Peyer's patch (tissue), 4 donors: ENCODE measurements around the gene MUC5AC. TPM values are rescaled to one million over a fixed set of nuclear protein-coding genes. Genes with fewer than 3 reads are reported as not detected.

ENCODE experiments used
- DNase-seq, 3 donors: peaks; one replicate each; pipeline ENCODE4 v3.0.0-alpha.2; 2017 to 2019
- H3K27ac ChIP-seq, 4 donors: fragments of 200-600 bp; sonication (generic); one replicate each; pipeline ENCODE4 v1.5.1; 2016 to 2019
- H3K27me3 ChIP-seq, 2 donors: fragments of 200-600 bp; sonication (generic); one replicate each; pipeline ENCODE4 v1.5.1; 2019
- H3K36me3 ChIP-seq, 3 donors: fragments of 200-600 bp; sonication (generic); one replicate each; pipeline ENCODE4 v1.5.1; 2016 to 2019
- H3K4me1 ChIP-seq, 4 donors: fragments of 200-600 bp; sonication (generic); one replicate each; pipeline ENCODE4 v1.5.1; 2016 to 2019
- H3K4me3 ChIP-seq, 4 donors: fragments of 200-600 bp; sonication (generic); 1 replicate in 3 of 4; 2 replicates in 1 of 4; pipeline ENCODE4 v1.5.1; 2016 to 2019; ENCODE audit warnings: mild to moderate bottlenecking in 1 of 4
- H3K9me3 ChIP-seq, 4 donors: fragments of 200-600 bp; sonication (generic); one replicate each; pipeline ENCODE4 v1.5.1; 2016 to 2019; ENCODE audit warnings: mild to moderate bottlenecking in 1 of 4
- POLR2A ChIP-seq, 2 donors: fragments of 450-650 bp; IDR thresholded peaks; one replicate each; pipeline ENCODE4 v1.5.1; 2017; ENCODE audit warnings: antibody characterized with exemption in 2 of 2, mild to moderate bottlenecking in 2 of 2, moderate library complexity in 2 of 2
- total RNA-seq, 4 donors: library from RNA; depleted of rRNA; stranded (reverse); fragments of >200 nt; gene quantifications; one replicate each; pipeline ENCODE4 v1.1.0, GENCODE V29; 2016
- TF ChIP-seq, protein P1 (sequence below), 6 experiments: fragments of 450-650 bp in 4 of 6; fragments of 200-600 bp in 2 of 6; sonication (generic) in 1 of 6; IDR thresholded peaks; one replicate each; pipeline ENCODE4 v1.5.1; 2017 to 2019; ENCODE audit warnings: antibody characterized with exemption in 6 of 6, mild to moderate bottlenecking in 3 of 6, moderate library complexity in 1 of 6

The MUC5AC gene
- total RNA-seq, 4 donors from 2014 or later = not detected

DNA sequence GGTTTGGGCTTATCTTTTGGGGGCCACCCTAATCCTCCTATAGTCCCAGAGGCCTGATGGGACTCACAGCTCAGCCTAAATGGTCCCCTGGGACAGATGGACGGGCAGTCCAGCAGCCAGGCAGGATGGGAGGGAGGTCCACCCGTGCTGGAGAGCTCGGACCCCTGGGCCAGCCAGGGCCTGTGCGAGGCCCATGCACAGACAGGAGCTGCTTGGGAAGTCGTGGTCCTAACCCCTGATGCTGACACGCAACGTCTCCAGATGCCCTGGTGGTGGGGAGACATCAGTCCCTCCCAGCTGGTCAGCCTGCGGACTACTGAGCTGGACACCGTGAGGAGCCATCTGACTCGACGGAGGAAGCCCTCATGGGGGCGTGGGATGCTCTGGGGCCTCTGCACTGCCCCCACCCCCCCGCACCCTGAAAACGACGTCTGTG is 31.2 kb upstream of the MUC5AC start:
- no peak for DNase-seq
- Histone ChIP-seq H3K27ac (no peak overlapping the region), H3K36me3 (no peaks in the 10 kb centered on the region), H3K4me3 (no peak overlapping the region), H3K27me3 (no peaks in the 10 kb centered on the region), H3K9me3 (no peaks in the 10 kb centered on the region), H3K4me1 (no peaks in the 10 kb centered on the region)
- no peak for TF ChIP-seq POLR2A (IDR thresholded peaks at IDR 0.05)
- TF ChIP-seq, protein P1, sequence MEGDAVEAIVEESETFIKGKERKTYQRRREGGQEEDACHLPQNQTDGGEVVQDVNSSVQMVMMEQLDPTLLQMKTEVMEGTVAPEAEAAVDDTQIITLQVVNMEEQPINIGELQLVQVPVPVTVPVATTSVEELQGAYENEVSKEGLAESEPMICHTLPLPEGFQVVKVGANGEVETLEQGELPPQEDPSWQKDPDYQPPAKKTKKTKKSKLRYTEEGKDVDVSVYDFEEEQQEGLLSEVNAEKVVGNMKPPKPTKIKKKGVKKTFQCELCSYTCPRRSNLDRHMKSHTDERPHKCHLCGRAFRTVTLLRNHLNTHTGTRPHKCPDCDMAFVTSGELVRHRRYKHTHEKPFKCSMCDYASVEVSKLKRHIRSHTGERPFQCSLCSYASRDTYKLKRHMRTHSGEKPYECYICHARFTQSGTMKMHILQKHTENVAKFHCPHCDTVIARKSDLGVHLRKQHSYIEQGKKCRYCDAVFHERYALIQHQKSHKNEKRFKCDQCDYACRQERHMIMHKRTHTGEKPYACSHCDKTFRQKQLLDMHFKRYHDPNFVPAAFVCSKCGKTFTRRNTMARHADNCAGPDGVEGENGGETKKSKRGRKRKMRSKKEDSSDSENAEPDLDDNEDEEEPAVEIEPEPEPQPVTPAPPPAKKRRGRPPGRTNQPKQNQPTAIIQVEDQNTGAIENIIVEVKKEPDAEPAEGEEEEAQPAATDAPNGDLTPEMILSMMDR (IDR thresholded peaks at IDR 0.05) = no peak

- TF ChIP-seq POLR2A (IDR thresholded peaks at IDR 0.05) = no peak
- TF ChIP-seq, protein P1 (IDR thresholded peaks at IDR 0.05) = no peak
- peak in 1 of 3 donors; percentile 43 for DNase-seq
- Histone ChIP-seq H3K27ac (no peak overlapping the region), H3K4me3 (no peak overlapping the region), H3K36me3 (no peaks in the 10 kb centered on the region), H3K27me3 (no peaks in the 10 kb centered on the region), H3K4me1 (no peaks in the 10 kb centered on the region), H3K9me3 (no peaks in the 10 kb centered on the region)
Observed at GRCh38 chr11:1126935-1127663, 30.7 kb upstream of the MUC5AC start.

GRCh38 chr11:1127664-1128162 is 30.0 kb upstream of the MUC5AC start:
- Histone ChIP-seq H3K9me3 (no peaks in the 10 kb centered on the region), H3K4me1 (no peaks in the 10 kb centered on the region), H3K27ac (no peak overlapping the region), H3K4me3 (no peak overlapping the region), H3K27me3 (no peaks in the 10 kb centered on the region), H3K36me3 (no peaks in the 10 kb centered on the region)
- DNase-seq = no peak
- TF ChIP-seq, protein P1 (IDR thresholded peaks at IDR 0.05) = no peak
- no peak for TF ChIP-seq POLR2A (IDR thresholded peaks at IDR 0.05)

GRCh38 chr11:1128311-1129142 is 29.2 kb upstream of the MUC5AC start:
- Histone ChIP-seq H3K27ac (no peak overlapping the region), H3K4me1 (no peaks in the 10 kb centered on the region), H3K4me3 (no peak overlapping the region), H3K36me3 (no peaks in the 10 kb centered on the region), H3K27me3 (no peaks in the 10 kb centered on the region), H3K9me3 (peaks cover 0 to 2% (median 0%) of the 10 kb centered on the region in 4 donors)
- peak in 1 of 3 donors; percentile 41 for DNase-seq
- no peak for TF ChIP-seq POLR2A (IDR thresholded peaks at IDR 0.05)
- TF ChIP-seq, protein P1 (IDR thresholded peaks at IDR 0.05) = no peak

DNA sequence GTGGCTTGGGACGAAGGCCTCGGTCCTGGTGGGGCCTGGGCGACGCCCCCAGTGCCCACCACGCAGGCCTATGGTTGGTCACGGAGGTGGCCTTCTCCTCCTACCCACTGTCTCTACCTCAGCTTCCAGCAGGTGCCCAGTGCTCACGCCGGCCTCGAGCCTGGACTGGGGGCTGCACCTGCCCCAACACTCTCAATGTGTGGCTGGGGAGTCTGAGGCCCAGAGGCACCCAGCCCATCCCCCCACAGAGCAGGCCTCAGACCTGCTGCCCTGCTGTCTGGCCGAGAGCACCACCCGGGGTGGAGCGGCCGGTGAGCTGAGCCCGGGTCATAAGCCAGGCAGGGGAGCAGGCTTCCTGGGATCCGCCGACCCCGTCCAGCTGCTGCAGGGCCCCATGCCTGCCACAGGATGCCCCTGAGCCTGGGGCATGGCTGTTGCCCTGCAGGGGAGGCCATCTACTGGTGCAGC is 28.6 kb upstream of the MUC5AC start:
- no peaks in the 10 kb centered on the region for H3K27me3 ChIP-seq
- no peak overlapping the region for H3K4me3 ChIP-seq
- H3K9me3 ChIP-seq = peaks cover 0 to 5% (median 0%) of the 10 kb centered on the region in 4 donors
- TF ChIP-seq POLR2A (IDR thresholded peaks at IDR 0.05) = no peak
- TF ChIP-seq, protein P1 (IDR thresholded peaks at IDR 0.05) = no peak
- peak in 1 of 3 donors; percentile 27 for DNase-seq
- H3K4me1 ChIP-seq = no peaks in the 10 kb centered on the region
- H3K27ac ChIP-seq = no peak overlapping the region
- no peaks in the 10 kb centered on the region for H3K36me3 ChIP-seq
